Spinal cord (tissue), 10 donors: ENCODE data around the gene L1TD1. TPM values are rescaled to one million over a fixed set of nuclear protein-coding genes. Genes with fewer than 3 reads are reported as not detected.
A peak's percentile ranks its signal among the peaks of the same experiment; 100 is the strongest.
"Not testable (repeated sequence)": the region's sequence is repeated elsewhere in the genome, so short reads cannot be mapped to it uniquely, and the experiment has no call there.

ENCODE experiments used
- DNase-seq, 6 donors: peaks; one replicate each; pipeline versions ENCODE4 v3.0.0 to v3.0.0-alpha.2; 2013 to 2015; ENCODE audit warnings: low spot score in 6 of 6, low read depth in 4 of 6
- H3K27ac ChIP-seq: one replicate; pipeline ENCODE4 v1.5.1; 2013; ENCODE audit warnings: low read depth, low read length, control low read depth
- H3K27me3 ChIP-seq: one replicate; pipeline ENCODE4 v1.6.1; 2013; ENCODE audit warnings: low read length; ENCODE audit not compliant: control insufficient read depth, insufficient read depth
- H3K36me3 ChIP-seq: one replicate; pipeline ENCODE4 v1.6.1; 2013; ENCODE audit warnings: low read length; ENCODE audit not compliant: control insufficient read depth, insufficient read depth
- H3K4me1 ChIP-seq: one replicate; pipeline ENCODE4 v1.6.1; 2013; ENCODE audit warnings: low read length; ENCODE audit not compliant: control insufficient read depth, insufficient read depth
- H3K4me3 ChIP-seq: one replicate; pipeline ENCODE4 v1.5.1; 2013; ENCODE audit warnings: low read depth, low read length, control low read depth
- H3K9me3 ChIP-seq: one replicate; pipeline ENCODE4 v1.6.1; 2013; ENCODE audit warnings: low read length; ENCODE audit not compliant: control insufficient read depth, insufficient read depth
- WGBS: methylation state at CpG from one replicate; pipeline ENCODE4 v1.1.5; 2013; ENCODE audit warnings: missing lambda C conversion rate; ENCODE audit not compliant: insufficient coverage; 5-methylcytosine and 5-hydroxymethylcytosine counted together
- polyA plus RNA-seq, 2 donors: library from polyadenylated mRNA; unstranded; fragments of 120-200 nt; gene quantifications; one replicate each; pipeline ENCODE4 v1.2.1, GENCODE V29; 2013; ENCODE audit not compliant: insufficient read length in 2 of 2
- total RNA-seq, 2 donors: library from RNA; depleted of rRNA in 1 of 2; stranded (reverse); fragments of 120-200 nt in 1 of 2; fragments of >200 nt in 1 of 2; gene quantifications; one replicate each; pipeline versions ENCODE4 v1.2.3 to v1.2.4, GENCODE V29; 2013 to 2014
- donor health status: healthy.

The L1TD1 gene
- total and polyA plus RNA-seq, 4 donors: 0.41 to 2.5 (median 1.6) TPM

GRCh38 chr1:62180639-62181038 lies 14.0 kb upstream of the L1TD1 start:
- DNase-seq: no peak
- Histone ChIP-seq H3K36me3 (no peaks in the 10 kb centered on the region), H3K27me3 (peaks cover 4% of the 10 kb centered on the region), H3K4me1 (peaks cover 3% of the 10 kb centered on the region), H3K27ac (no peak overlapping the region), H3K9me3 (no peaks in the 10 kb centered on the region), H3K4me3 (no peak overlapping the region)
- no CpG with 5 or more reads among the region's 6 CpGs for WGBS

GRCh38 chr1:62181532-62181931 lies 13.1 kb upstream of the L1TD1 start:
- Histone ChIP-seq H3K9me3 (no peaks in the 10 kb centered on the region), H3K27me3 (peaks cover 4% of the 10 kb centered on the region), H3K27ac (no peak overlapping the region), H3K36me3 (no peaks in the 10 kb centered on the region), H3K4me3 (no peak overlapping the region), H3K4me1 (peaks cover 3% of the 10 kb centered on the region)
- WGBS: 55% methylated on average over 5 of the region's 7 CpGs
- DNase-seq: no peak

- not testable (repeated sequence) for H3K36me3 ChIP-seq, H3K4me1 ChIP-seq, H3K9me3 ChIP-seq, H3K4me3 ChIP-seq, H3K27ac ChIP-seq, H3K27me3 ChIP-seq
- WGBS: 66% methylated on average over 7 of the region's 8 CpGs
- peak in 1 of 6 donors; percentile 72 for DNase-seq
Measured at GRCh38 chr1:62182157-62182556, 12.5 kb upstream of the L1TD1 start.

GRCh38 chr1:62183164-62184020 lies 11.3 kb upstream of the L1TD1 start:
- not testable (repeated sequence) for H3K36me3 ChIP-seq, H3K27ac ChIP-seq, H3K4me1 ChIP-seq, H3K4me3 ChIP-seq, H3K9me3 ChIP-seq, H3K27me3 ChIP-seq
- 47% methylated on average over 5 of the region's 11 CpGs for WGBS
- peak in 1 of 6 donors; percentile 42 for DNase-seq

- WGBS: 58% methylated on average over 3 of the region's 7 CpGs
- Histone ChIP-seq H3K4me1 (peaks cover 3% of the 10 kb centered on the region), H3K27me3 (peaks cover 4% of the 10 kb centered on the region), H3K27ac (no peak overlapping the region), H3K9me3 (no peaks in the 10 kb centered on the region), H3K36me3 (no peaks in the 10 kb centered on the region), H3K4me3 (no peak overlapping the region)
- DNase-seq: no peak
Measured at GRCh38 chr1:62184336-62184735, 10.3 kb upstream of the L1TD1 start.

GRCh38 chr1:62185233-62185632 lies 9.4 kb upstream of the L1TD1 start:
- H3K9me3 ChIP-seq, H3K36me3 ChIP-seq, H3K27me3 ChIP-seq, H3K4me3 ChIP-seq, H3K27ac ChIP-seq, H3K4me1 ChIP-seq, DNase-seq: not testable (repeated sequence)
- WGBS: 98% methylated on average over 6 of the region's 6 CpGs

GRCh38 chr1:62185677-62186076 lies 9.0 kb upstream of the L1TD1 start:
- WGBS: no CpG with 5 or more reads among the region's 3 CpGs
- no peak overlapping the region for H3K4me3 ChIP-seq
- no peak overlapping the region for H3K27ac ChIP-seq
- peaks cover 4% of the 10 kb centered on the region for H3K27me3 ChIP-seq
- no peaks in the 10 kb centered on the region for H3K9me3 ChIP-seq
- H3K4me1 ChIP-seq: peaks cover 3% of the 10 kb centered on the region
- no peak for DNase-seq
- no peaks in the 10 kb centered on the region for H3K36me3 ChIP-seq

- WGBS: 100% methylated on average over 1 of the region's 5 CpGs
- no peak overlapping the region for H3K4me3 ChIP-seq
- H3K4me1 ChIP-seq: no peaks in the 10 kb centered on the region
- no peaks in the 10 kb centered on the region for H3K36me3 ChIP-seq
- no peaks in the 10 kb centered on the region for H3K9me3 ChIP-seq
- no peaks in the 10 kb centered on the region for H3K27me3 ChIP-seq
- no peak overlapping the region for H3K27ac ChIP-seq
- DNase-seq: no peak
Measured at GRCh38 chr1:62187548-62187947, 7.1 kb upstream of the L1TD1 start.

- WGBS: 100% methylated on average over 1 of the region's 8 CpGs
- no peak overlapping the region for H3K27ac ChIP-seq
- no peaks in the 10 kb centered on the region for H3K27me3 ChIP-seq
- no peaks in the 10 kb centered on the region for H3K9me3 ChIP-seq
- no peaks in the 10 kb centered on the region for H3K4me1 ChIP-seq
- no peak overlapping the region for H3K4me3 ChIP-seq
- no peak for DNase-seq
- no peaks in the 10 kb centered on the region for H3K36me3 ChIP-seq
Measured at GRCh38 chr1:62188111-62188510, 6.5 kb upstream of the L1TD1 start.

- 68% methylated on average over 7 of the region's 17 CpGs for WGBS
- no peak for DNase-seq
- peaks cover 34% of the 10 kb centered on the region for H3K27me3 ChIP-seq
- H3K9me3 ChIP-seq: no peaks in the 10 kb centered on the region
- H3K4me3 ChIP-seq: peak overlapping the region; percentile 60
- H3K27ac ChIP-seq: no peak overlapping the region
- H3K4me1 ChIP-seq: peaks cover 17% of the 10 kb centered on the region
- no peaks in the 10 kb centered on the region for H3K36me3 ChIP-seq
Measured at GRCh38 chr1:62196086-62196690, 1.5 kb downstream of the L1TD1 start.
